B cell (primary cell): Measurements from ENCODE around the gene AGAP1.

Source experiments
- EZH2 ChIP-seq: IDR thresholded peaks from 2 replicates; pipeline ENCODE4 v1.6.1; 2012; ENCODE audit warnings: borderline replicate concordance, low read depth, mild to moderate bottlenecking, moderate library complexity, low read length; ENCODE audit not compliant: insufficient read depth, poor library complexity, severe bottlenecking
- TF ChIP-seq, protein P1 (sequence below): fragments of 200-600 bp; IDR thresholded peaks from one replicate; pipeline ENCODE4 v1.8.0; 2022; ENCODE audit warnings: antibody characterized with exemption, mild to moderate bottlenecking

GRCh38 chr2:235675678-235676535 is 182.1 kb downstream of the AGAP1 start:
- TF ChIP-seq, protein P1, sequence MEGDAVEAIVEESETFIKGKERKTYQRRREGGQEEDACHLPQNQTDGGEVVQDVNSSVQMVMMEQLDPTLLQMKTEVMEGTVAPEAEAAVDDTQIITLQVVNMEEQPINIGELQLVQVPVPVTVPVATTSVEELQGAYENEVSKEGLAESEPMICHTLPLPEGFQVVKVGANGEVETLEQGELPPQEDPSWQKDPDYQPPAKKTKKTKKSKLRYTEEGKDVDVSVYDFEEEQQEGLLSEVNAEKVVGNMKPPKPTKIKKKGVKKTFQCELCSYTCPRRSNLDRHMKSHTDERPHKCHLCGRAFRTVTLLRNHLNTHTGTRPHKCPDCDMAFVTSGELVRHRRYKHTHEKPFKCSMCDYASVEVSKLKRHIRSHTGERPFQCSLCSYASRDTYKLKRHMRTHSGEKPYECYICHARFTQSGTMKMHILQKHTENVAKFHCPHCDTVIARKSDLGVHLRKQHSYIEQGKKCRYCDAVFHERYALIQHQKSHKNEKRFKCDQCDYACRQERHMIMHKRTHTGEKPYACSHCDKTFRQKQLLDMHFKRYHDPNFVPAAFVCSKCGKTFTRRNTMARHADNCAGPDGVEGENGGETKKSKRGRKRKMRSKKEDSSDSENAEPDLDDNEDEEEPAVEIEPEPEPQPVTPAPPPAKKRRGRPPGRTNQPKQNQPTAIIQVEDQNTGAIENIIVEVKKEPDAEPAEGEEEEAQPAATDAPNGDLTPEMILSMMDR, result no peak
- no peak for TF ChIP-seq EZH2
